ENCODE results near the gene QSER1.
"Not testable (repeated sequence)": the region's sequence is repeated elsewhere in the genome, so short reads cannot be mapped to it uniquely, and the experiment has no call there.

The QSER1 gene

GRCh38 chr11:32937283-32937682, 44.7 kb downstream of the QSER1 start:
- not testable (repeated sequence) for DNase-seq

DNA sequence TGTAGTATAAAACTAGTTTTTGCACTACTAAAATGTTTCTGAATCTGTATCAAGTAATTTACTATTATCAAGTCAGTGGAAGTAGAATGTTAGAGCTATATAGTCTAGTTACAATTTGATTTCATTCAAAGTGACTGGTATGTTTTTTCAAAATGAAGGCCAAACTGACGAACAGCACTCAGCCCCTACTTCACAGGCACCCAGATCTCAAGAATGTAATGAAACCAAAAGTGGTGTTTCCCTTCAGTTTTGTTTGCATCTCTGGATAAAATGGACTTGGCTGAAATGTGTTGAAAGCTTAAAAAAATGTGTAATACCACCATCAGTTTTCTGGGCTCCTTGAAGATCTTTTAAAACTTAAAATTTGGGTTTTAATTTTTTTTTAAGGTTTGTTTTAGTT, 46.4 kb downstream of the QSER1 start:
- no peak for DNase-seq

GRCh38 chr11:32939866-32940265, 47.3 kb downstream of the QSER1 start:
- DNase-seq, result no peak

GRCh38 chr11:32940865-32941264, 48.3 kb downstream of the QSER1 start:
- DNase-seq, result no peak

- no peak for DNase-seq
Measured at GRCh38 chr11:32947978-32948377, 55.4 kb downstream of the QSER1 start.

GRCh38 chr11:32949739-32950138, 57.1 kb downstream of the QSER1 start:
- no peak for DNase-seq

GRCh38 chr11:32952421-32952820, 59.8 kb downstream of the QSER1 start:
- no peak for DNase-seq

DNA sequence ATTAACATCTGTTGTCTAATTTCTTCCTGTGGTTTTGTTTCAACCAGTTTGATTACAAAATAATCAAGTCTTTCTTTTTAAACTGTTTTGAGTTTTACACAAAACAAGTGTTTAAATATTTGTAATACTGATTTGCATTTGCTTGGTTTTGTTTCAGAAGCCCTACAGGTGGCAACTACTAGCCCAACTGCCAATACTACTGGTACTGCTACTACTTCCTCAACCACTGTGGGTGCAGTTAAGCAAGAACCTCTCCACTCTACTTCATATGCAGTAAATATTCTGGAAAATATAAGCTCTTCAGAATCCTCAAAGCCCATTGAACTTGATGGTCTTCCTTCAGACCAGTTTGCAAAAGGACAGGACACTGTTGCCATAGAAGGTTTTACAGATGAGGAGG, 61.1 kb downstream of the QSER1 start:
- DNase-seq, result no peak

- peak; percentile 33 for DNase-seq
Measured at GRCh38 chr11:32960553-32961164, 68.0 kb downstream of the QSER1 start.

DNA sequence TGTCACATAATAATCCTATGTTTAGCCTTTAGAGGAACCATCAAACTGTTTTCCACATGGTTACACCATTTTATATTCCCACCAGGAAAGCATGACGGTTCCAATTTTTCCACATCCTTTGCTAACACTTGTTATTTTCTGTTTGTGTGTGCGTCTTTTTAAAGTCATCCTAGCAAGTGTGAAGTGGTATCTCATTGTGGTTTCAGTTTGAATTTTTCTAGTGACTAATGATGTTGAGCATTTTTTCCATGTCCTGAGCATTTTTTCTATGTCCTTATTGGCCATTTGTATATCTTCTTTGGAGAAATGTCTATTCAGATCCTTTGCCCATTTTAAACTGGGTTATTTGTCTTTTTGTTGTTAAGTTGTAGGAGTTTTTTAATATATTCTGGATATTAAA, 69.4 kb downstream of the QSER1 start:
- DNase-seq, result no peak

GRCh38 chr11:32963721-32964120, 71.1 kb downstream of the QSER1 start:
- DNase-seq, result no peak

DNA sequence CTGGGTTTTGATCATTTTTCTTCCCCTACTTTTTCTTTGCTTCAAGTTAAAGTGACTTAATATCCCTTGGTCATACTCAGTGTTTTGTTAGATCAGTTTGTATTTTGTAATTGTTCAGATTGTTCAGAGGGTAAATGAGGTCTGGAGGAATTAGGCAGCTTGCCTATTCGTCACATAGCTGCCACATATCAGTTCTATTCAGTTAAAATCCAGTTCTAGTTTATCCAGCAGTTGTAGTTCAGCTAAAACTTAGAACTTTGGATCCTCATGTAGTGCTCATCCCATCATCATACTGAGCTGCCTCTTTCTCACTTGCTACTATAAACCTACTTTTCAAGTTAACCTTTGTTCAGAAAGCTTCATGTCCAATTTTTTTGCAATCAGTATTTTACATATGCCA, 75.9 kb downstream of the QSER1 start:
- DNase-seq, result no peak

DNA sequence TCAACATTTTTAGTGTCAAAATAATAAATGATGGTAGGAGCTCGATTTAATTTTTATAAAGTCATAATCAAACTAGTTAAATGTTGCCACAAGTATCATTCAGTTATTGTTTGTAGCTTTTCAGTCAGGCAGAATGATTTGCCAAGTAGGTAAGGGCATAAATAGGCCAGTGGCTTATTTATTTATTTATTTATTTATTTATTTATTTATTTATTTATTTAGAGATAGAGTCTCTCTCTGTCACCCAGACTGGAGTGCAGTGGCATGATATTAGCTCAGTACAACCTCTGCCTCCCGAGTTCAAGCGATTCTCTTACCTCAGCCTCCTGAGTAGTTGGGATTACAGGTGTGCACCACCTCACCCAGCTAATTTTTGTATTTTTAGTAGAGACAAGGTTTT, 79.6 kb downstream of the QSER1 start:
- DNase-seq, result not testable (repeated sequence)

GRCh38 chr11:32972781-32973180, 80.2 kb downstream of the QSER1 start:
- DNase-seq, result no peak

DNA sequence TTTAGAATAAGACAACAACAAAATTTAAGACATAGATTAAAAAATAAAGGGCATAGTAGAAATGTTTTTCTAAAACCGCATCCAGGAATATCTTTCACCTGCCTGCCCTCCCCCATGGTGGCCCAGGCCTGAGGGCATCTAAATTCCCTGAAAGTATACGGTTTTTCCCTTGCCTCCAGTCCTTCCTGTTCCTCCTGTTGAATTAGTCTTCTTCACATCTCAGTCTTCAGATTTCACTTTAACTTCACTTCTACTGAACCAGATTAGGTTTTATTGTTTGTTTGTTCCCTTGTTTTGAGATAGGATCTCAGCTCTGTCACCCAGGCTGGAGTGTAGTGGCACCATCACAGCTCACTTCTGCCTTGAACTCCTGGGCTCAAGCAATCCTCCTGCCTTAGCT, 90.0 kb downstream of the QSER1 start:
- DNase-seq, result no peak

GRCh38 chr11:32983506-32983905, 90.9 kb downstream of the QSER1 start:
- DNase-seq, result no peak

- no peak for DNase-seq
Measured at GRCh38 chr11:32985600-32985999, 93.0 kb downstream of the QSER1 start.

GRCh38 chr11:32987851-32988250, 95.2 kb downstream of the QSER1 start:
- DNase-seq, result no peak

DNA sequence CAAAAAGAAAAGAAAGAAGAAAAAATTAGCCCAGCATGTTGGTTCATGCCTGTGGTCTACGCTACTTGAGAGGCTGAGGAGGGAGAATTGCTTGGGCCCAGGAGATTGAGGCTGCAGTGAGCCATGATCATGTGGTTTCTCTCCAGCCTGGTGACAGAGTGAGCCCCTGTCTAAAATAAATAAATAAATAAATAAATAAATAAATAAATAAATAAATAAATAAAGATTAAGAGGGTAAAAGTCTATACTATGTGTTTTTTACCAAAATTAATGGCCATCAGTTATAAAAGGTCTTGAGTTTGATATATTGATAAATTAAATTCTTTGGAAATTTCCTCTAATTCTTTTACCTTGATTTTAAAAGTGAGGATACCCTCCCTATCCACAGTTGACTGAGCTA, 97.9 kb downstream of the QSER1 start:
- DNase-seq, result no peak

GRCh38 chr11:32991427-32991826, 98.8 kb downstream of the QSER1 start:
- no peak for DNase-seq

GRCh38 chr11:32991898-32992297, 99.3 kb downstream of the QSER1 start:
- no peak for DNase-seq

DNA sequence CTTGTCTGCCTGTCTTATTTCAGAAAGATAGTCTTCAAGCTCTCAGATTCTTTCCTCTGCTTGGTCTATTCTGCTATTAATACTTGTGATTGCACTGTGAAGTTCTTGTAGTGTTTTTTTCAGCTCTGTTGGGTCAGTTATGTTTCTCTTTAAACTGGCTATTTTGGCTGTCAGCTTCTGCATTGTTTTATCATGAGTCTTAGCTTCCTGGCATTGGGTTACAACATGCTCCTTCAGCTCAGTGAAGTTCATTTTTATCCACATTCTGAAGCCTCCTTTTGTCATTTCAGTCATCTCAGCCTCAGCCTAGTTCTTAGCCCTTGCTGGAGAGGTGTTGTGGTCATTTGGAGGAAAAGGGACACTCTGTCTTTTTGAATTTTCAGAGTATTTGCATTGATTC, 107.6 kb downstream of the QSER1 start:
- DNase-seq, result no peak

GRCh38 chr11:33001281-33001680, 108.7 kb downstream of the QSER1 start:
- DNase-seq, result no peak

DNA sequence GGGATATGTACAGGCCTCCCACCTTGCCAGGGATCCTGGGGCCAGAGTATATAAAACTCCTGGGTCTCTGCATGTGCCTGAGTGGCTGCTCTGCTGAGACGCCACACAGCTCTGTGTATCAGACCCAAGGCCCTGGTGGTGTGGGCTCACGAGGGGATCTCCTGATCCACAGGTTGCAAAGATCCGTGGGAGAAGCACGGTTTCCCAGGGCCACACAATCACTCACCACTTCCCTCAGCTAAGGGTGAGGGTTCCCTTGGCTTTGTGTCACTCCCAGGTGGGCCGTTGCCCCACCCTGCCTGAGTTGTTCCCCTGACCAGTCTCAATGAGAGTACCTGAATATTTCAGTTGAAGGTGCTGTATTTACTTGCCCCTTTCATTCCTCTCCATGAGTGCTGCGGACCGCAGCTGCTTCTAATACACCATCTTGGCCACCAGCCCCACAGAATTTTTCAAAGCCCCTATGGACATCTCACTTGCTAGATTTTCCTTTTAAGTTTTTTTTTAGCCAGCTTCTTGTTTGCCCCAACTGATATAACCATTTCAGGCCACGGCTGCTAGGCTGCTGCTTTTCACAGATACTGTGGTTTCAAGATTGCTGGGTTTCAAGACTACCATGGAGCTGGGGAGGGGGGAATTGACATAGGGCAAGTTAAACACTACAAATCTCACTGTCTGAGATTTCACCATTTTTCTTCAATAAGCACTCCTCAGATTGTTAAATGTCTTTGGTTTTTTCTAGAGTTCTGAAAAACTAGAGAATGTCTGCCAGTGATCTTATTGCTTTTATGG, 109.3 kb downstream of the QSER1 start:
- no peak for DNase-seq

GRCh38 chr11:33005175-33005574, 112.6 kb downstream of the QSER1 start:
- DNase-seq, result no peak
